ENCODE data around the gene ALKBH8.
"Not testable (repeated sequence)": the region's sequence is repeated elsewhere in the genome, so short reads cannot be mapped to it uniquely, and the experiment has no call there.

ALKBH8 gene

DNA sequence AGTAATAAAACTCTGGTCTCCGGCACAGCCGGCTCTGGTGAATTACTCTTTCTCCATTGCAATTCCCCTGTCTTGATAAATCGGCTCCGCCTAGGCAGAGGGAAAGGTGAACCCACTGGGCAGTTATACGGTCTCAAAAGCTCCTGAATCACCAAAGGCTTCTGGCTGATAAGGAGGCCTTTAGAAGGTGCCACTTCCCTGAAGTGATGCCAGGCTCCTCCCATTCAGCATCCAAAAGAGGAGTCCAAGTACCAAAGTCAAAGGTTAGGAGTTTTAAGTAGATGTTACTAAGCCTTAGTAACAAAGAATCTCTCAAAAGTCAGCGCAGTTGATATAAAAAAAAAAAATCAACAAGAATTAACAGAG, 11.8 kb upstream of the ALKBH8 start:
- no peak for DNase-seq

DNA sequence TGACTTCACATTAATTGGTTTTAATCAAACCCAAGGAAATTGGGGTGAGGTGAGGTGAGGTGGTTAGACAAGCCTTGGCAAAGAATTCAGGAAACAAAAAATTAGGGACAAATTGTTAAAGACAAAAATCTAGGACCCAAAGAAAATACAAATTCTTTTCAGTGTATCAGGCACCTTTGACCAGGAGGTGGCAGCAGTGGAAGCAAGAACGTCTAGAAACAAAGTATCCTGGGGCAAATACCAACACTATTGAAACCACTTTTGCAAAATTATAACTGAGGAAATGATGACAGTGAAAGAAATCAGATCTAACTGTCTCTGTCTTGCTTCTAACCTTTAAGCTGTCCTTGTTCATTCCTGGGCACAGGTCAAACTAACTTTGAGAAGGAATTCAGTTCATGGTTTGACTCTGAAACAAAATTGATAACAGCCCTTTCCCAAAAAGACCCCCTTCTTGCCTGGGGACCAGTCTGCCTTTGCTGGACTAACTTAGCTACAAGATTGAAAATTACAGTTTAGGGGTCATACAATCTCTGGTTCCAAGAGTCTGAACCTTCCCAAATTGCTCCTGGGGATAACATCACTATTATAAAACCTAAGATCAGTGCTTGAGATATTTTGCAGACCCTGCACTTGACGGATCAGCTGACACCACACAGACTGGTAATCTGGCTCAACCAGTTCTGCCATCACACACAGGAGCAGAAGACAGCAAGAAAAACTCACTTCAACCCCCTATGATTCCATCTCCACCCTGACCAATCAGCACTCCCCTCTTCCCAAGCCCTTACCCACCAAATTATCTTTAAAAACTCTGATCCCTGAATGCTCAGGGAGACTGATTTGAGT, 11.2 kb upstream of the ALKBH8 start:
- peak; percentile 41 for DNase-seq

- no peak for DNase-seq
Observed at GRCh38 chr11:107573438-107573837, 7.9 kb upstream of the ALKBH8 start.

DNA sequence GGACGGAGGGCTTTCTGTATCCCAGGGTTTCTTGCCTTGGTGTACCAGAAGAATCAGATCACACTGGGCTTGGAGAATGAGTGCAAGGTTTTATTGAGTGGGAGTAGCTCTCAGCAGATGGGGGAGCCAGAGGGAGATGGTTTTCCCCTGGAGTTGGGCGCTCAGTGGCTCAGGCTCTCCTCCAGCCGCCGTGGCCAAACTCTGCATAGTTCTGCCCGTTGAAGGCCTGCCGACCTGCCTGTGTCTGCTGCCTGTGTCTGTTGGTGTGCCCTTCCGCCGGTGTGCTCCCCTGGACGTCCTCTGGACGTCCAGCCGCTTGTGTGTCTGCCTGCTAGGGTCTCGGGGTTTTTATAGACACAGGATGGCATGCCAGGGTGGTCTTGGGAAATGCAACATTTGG, 4.5 kb upstream of the ALKBH8 start:
- no peak for DNase-seq

DNA sequence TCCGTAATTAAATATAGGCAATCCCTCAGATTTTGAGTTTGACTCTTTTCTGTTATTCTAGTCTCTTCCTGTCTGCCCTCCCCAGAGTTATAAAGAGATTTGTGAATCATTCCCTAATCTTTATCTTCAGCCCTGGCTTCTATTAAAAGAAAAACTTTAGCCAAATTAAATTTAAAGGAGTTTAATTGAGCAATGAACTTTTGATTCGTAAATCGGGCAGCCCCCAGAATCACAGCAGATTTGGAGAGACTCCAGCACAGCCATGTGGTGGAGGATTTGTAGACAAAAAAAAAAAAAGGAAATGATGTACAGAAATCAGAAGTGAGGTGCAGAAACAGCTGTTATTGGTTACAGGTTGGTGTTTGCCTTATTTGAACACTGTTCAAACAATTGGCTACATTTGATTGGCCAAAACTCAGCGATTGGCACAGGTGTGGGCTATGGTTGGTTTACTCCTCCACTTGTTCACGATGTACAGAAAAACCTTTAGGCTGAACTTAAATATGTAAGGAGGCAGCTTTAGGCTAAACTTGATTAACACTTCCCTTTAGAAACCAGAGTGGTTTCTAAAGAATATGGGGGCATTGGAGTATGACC, 2.3 kb upstream of the ALKBH8 start:
- no peak for DNase-seq

DNA sequence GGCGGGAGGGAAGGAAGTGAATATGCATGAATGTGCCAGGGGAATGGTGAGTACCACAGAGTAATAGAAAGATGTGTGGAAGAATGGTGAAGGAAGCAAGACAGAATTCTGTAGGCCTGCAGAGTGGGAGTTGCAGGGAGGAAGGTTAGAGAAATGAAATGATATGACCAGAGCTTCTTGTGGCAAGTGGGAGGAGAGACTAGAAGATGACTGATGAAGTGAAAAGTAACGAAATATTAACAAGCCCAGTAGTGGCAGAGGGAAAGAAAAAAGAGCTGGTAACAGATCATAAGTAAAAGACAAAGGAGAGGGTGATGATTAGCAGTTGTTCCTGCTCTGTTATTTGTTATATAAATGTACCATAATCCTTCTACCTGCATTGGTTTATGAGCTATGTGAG, 1.0 kb upstream of the ALKBH8 start:
- no peak for DNase-seq

DNA sequence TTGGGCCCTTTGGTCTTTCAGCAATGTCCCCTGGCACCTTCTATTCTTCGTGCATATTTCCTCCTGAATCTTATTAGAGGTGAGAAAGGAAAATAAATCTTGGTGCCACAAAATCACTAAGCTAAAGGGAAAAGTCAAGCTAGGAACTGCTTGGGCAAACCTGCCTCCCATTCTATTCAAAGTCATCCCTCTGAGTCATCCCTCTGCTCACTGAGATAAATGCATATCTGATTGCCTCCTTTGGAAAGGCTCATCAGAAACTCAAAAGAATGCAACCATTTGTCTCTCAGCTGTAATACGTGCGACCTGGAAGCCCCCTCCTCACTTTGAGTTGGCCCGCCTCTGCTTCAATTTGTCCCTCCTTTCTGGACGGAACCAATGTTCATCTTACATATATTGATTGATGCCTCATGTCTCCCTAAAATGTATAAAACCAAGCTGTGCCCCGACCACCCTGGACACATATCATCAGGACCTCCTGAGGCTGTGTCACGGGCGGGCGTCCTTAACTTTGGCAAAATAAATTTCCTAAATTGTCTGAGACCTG, 493 bp upstream of the ALKBH8 start:
- DNase-seq = not testable (repeated sequence)

DNA sequence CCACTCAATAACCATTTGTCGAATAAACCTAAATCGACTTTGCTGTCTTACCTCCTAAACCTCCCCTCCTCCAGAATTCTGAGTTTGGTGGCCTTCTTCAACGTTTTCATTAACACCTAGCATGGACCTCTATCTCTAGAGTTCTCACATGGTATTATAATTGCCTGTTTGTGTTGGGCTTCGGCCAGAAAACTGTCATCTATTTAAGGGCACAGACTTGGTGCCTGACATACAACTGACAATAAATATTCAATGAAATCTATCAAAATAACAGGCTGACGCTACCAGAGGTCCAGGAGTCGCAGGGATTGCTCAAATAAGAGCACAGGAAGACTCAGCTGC, 687 bp downstream of the ALKBH8 start:
- DNase-seq = peak; percentile 57

DNA sequence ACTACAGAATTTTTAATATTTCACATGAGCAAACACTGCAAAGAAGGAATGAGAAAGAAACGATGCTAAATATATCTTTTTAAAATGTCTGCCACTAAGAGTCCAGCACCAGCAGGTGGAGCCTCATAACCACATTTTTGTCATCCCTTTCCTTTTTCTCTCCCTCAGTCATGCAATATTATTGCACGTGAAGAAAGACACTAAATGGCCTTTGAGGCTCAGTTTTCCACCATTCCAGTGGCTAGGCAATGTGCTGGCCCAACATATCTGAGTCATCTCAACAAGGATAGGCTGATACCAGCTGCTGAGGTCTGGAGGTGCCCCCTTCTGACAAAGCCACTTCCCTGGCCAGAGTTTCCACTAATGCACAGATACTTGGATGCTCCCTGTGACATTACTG, 1.8 kb downstream of the ALKBH8 start:
- DNase-seq = peak; percentile 44

DNA sequence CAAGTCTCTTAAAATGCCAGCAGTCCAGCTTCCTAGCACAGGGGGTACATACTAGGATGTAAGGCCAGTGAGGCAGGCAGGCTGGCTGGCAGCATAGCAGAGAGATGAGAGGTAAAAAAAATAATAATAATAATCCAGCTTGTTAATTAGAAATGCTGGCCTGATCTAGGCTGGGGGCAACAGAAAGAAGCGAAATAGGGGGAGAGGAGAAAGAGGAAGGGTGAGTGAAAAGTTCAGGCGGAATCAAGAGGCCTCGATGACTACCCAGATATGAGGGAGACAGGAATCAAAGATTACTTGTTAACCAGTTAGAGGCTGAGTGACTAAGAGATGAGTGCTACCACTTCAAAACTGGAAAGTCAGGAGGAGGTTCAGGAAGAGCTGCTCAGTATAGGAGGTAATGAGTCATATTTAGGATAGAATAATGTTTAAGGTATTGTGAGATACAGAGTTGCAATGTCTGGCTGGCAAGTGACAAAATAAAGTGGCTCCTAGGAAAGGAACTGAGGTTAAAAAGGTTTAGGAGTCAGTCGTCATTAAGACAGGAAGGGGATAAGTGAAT, 2.8 kb downstream of the ALKBH8 start:
- no peak for DNase-seq

- DNase-seq = no peak
Observed at GRCh38 chr11:107561688-107562087, 3.8 kb downstream of the ALKBH8 start.

- DNase-seq = no peak
Observed at GRCh38 chr11:107550304-107550703, 15.2 kb downstream of the ALKBH8 start.

DNA sequence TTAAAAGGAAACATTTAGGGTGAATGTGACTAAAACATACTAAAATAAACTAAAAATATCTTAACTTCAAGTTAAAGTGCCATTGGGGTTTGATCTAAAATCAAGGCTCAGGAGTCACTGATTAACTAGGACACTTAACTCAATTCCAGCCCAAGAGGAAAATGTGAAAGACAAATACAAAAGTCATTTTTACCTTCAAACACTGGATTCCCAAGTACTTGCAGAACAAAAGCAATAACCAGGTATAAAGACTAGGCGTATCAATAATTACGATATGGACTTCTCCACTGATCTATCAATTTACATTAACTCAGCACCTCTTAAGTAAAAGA, 15.6 kb downstream of the ALKBH8 start:
- no peak for DNase-seq

- peak; percentile 39 for DNase-seq
Observed at GRCh38 chr11:107549253-107549953, 16.1 kb downstream of the ALKBH8 start.

GRCh38 chr11:107547961-107548360, 17.6 kb downstream of the ALKBH8 start:
- no peak for DNase-seq

DNA sequence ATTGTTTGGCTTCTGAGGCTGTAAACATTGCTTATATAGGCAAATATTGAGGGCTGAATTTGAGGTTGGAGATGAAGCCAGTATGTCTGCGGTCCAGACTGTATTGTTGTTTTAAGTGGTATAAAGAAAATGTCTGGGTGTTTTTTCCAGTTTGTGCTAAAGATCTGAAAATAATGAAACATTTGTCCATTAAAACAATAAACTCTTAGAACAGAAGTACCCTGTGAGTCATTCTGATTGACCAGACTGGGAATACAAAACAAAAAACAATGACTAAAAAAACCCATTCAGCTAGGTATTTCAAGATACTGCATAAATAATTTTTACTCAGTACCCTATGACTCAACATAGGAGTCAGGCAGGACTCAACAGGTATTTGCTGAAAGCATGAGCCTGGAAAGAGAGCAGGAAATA, 20.4 kb downstream of the ALKBH8 start:
- DNase-seq = no peak

DNA sequence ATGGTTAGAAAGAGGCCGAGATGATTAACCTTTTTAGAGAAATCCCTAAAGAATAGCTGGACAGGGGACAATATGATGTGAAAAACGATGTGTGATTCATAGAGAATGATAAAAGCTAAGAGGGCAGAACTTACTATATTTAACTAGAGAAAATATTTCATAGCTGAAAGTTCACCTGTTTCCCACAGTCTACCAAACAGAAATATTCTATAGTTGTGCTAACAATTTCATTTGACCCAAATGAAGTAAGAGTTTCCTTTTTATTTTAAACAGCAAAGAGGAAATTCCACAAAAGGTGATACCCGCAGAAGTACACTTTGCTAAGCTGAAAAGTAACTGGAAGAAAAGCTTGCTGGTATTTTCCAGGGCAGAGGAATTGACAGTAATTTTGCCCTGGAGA, 26.7 kb downstream of the ALKBH8 start:
- no peak for DNase-seq

GRCh38 chr11:107538239-107538638, 27.3 kb downstream of the ALKBH8 start:
- DNase-seq = no peak

DNA sequence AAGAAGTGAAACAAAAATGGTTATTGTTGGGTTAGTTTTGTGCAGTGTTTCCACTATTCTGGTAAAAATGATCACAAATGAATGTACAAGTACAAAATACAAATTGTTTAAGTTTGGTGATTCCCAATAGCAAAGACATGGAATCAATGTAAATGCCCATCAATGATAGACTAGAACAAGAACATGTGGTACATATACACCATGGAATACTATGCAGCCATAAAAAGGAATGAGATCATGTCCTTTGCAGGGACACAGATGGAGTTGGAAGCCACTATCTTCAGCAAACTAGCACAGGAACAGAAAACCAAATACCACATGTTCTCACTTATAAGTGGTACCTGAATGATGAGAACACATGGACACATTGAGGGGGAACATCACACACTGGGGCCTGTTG, 28.4 kb downstream of the ALKBH8 start:
- not testable (repeated sequence) for DNase-seq

DNA sequence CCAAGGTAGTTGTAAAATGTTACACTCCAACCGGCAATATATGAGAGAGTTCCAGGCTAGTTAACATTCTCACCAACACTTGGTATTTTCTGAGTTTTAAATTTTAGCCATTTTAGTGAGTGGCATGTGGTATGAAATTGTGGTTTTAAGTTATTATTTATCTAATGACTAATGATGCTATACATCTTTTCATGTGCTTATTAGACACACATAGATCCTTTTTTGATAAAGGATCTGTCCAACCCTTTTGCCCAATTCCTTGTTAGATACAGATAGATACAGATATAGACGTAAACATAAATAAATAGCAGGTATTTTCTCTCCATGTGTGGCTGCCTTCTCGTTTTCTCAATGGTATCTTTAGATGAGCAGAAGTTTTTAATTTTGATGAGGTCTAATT, 39.3 kb downstream of the ALKBH8 start:
- no peak for DNase-seq

GRCh38 chr11:107508858-107509244, 56.7 kb downstream of the ALKBH8 start:
- DNase-seq = no peak

DNA sequence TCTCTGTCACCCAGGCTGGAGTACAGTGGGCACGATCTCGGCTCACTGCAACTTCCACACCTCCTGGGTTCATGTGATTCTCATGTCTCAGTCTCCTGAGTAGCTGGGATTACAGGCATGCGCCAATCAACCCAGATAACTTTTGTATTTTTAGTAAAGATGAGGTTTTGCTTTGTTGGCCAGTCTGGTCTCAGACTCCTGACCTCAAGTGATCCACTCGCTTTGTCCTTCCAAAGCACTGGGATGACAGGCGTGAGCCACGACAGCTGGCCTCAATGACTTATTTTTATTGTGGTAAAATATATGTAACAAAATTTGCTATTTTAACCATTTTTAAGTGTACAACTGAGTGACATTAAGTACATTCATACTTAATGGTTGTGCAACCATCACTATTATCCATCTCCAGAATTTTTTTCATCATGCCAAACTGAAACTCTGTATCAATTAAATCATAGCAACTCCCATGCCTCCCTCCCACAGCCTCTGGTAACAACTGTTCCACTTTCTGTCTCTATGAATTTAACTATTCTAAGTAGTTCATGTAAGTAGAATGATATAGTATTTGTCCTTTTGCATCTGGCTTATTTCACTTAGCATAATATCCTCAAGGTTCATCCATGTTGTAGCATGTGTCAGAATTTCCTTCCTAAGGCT, 57.2 kb downstream of the ALKBH8 start:
- no peak for DNase-seq

- no peak for DNase-seq
Observed at GRCh38 chr11:107505647-107506225, 59.8 kb downstream of the ALKBH8 start.

All from NCI-H1105 treated with DMSO at 0.1 percent for 48 hours (cell line).